OCI-M1 (cell line): ENCODE measurements around the gene PKP4.

Experiments
- DNase-seq: peaks from one replicate; lab custom pipeline; 2025; lab: John Stamatoyannopoulos, UW

The PKP4 gene

GRCh38 chr2:158716121-158716791, 259.5 kb downstream of the PKP4 start:
- DNase-seq: no peak

DNA sequence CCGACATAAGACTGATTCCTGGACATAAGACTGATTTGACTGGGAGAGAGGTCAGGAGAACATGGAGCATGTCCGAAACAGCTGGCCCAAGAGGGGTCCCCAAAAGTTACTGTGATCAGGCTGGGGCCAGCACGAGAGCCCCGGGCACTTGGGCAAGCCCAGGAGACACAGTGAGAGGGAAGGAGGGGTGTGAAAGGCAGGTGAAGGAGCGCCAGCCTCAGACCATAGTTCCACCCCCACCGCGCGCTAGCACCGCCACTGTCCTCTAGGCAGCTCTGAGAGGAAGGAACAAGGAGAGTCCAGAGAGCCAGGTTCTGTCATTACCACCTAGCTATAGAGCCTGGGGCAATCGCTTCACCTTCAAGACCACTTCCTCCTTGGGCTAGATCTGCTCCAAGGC, 260.2 kb downstream of the PKP4 start:
- DNase-seq: no peak

DNA sequence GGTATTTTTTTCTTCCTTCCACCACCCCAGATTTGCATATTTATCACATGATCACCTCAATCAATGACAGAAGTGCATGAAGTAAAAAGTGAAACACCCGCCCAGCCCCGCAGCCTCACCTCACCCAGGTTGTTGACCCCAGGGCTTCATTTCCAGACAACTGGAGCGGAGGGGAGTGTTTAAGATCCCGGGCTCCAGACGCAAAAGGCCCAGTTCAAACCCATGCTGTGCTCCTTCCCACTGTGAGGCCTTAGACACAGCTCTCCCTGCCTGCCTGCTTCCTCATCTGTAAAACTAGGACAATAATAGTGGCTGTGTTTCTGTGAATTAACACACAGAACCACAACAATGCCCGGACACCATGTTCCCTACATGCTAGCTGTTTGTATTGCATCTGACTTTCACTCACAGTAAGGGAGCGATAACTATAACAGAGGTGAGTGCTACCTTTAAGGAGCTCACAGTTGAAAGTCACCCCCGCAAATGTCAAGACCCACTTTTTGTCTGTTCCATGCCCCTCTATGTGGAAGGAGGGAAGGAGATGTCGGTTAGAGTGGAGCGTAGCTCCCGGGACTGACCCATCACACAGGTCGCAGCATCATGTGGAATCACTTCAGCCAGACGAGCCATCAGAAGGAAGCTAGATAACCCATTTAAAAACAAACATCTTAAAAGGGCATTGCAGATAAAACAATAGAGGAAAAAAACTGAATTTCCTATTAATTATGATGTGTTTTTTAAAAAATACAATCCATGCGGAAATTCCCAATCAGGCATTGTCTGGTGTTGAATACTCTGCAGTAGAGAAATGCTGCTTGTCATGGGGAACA, 260.8 kb downstream of the PKP4 start:
- no peak for DNase-seq

DNA sequence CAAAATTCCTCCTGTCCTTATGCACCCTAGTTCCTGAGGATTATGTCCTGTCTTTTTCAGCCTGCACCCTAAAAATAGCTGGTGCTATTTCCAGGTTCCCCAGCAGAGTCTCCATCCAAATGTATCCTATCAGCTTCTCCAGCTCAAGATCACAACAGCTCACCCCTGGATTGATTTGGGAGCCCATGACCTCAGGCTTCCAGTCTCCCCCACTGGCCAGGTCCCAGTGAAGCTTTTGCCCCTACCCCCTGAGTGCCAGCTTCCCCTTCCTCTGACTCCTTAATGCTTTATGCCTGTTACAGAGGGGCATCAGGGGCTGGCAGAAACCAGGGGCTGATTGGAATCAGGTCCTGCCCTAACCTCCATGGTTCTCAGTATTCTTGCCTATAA, 261.4 kb downstream of the PKP4 start:
- DNase-seq: no peak

DNA sequence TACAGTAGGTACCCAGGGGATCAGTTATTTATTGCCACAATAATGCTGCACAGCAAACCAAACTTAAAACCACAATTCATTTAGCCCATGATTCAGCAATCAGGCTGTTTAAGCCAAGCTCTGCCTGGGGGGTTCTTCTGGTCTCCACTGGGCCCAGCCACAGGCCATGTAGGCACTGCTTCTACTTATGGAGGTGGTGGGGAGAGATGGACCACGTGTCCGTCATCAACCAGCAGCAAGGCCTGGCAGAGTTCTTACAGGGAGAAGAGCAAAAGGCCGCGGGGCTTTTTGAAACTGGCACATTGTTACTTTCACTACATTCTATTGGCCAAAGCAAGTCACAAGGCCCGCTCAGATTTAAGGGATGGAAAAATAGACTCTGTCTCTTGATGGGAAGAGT, 262.1 kb downstream of the PKP4 start:
- DNase-seq: no peak

- no peak for DNase-seq
These were observed 262.7 kb downstream of the PKP4 start for GRCh38 chr2:158719403-158719802.

DNA sequence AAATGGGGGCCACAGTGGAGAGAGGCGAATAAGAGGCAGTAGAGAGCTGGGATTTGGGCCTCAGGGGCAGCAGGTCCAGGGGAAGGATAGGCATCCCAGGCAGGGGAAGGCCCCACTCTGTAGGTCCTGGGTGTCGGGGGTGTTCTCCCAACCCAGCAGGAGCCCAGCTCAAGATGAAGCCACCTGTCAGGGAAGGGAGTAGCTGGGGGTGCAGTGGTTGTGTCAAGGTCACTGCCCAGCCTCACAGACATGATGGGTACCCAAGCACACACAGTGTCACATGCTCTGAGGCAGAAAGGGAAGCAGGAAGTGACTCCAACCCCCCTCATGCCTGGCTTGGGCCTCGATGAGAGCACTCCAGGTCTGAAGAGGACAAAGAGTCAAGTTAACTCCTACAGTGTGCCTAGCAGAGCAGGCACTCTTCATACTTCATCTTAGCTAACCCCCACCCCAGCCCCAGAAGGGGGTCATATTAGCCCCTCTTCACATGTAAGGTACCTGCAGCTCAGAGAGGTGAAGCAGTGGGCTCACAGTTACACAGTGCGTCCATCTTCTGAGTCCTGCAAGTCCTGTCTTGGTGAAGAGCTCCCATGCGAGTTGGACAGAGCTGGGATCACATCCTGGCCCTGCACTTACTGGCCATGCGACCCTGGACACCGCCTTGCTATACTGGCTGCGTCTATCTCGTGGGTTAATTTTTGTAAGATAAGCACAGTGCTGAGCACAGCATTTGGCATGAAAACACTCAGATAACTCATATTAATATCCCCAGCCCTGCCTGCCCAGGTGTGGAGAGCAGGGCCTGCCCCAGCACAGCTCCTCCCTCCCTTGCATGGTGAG, 265.7 kb downstream of the PKP4 start:
- DNase-seq: no peak

- DNase-seq: no peak
These were observed 266.6 kb downstream of the PKP4 start for GRCh38 chr2:158723181-158723838.

- DNase-seq: peak; percentile 52
These were observed 267.4 kb downstream of the PKP4 start for GRCh38 chr2:158723921-158724802.

GRCh38 chr2:158724803-158725381, 268.1 kb downstream of the PKP4 start:
- no peak for DNase-seq

DNA sequence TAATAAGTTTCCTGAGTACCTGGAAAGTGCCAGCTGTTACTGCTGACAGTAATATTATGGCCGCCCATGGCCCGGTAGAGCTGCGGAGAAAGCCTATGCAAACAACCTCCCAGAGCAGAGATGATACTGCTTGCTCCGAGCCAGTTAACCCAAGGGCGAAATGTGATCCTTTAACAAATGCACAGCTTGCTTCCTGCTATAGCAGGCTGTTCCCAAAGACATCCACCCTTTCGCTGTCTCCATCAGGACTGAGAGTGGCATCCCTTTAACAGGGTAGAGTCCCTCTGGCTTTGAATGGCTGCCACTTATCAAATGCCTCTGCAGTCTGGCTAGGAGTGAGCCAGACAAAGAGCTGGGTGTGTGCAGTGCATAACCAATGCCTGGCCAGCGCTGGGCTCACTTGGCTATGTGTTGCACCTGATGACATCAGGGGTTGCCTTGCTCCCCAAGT, 268.7 kb downstream of the PKP4 start:
- no peak for DNase-seq

DNA sequence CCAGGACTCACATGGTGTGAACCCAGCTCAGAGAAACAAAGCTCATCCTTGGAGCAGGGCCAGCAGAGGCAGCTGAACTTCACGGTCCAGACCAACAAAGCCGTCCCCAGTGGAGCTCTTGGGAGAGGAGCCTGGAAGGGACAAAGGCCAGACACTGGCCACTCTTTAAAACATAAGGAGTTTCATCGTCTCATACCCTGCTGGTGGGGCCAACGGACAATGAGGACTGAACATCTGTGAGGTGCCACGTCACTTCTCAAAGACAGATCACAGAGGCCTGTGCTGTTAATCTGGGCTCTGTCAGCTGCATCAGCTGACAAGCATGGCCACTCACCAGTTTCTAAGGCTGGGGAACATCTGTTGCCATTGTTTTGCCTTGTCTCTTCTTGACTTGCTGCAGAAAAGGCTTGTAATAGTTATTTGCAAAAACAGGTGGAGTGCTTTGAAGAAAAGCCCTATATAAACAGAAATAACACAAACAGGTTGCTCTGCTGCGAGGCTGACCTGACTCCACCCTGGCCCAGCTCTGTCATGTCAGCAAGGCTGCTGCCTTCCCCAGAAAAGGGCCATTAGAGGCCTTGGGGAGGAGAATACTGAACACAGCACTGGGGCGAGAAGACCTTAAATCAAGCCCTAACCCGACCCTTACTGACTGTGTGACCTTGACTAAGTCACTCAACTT, 270.3 kb downstream of the PKP4 start:
- DNase-seq: peak; percentile 31

- no peak for DNase-seq
These were observed 271.7 kb downstream of the PKP4 start for GRCh38 chr2:158728422-158728821.

GRCh38 chr2:158729451-158729850, 272.7 kb downstream of the PKP4 start:
- DNase-seq: no peak

GRCh38 chr2:158729873-158730620, 273.3 kb downstream of the PKP4 start:
- peak; percentile 63 for DNase-seq

DNA sequence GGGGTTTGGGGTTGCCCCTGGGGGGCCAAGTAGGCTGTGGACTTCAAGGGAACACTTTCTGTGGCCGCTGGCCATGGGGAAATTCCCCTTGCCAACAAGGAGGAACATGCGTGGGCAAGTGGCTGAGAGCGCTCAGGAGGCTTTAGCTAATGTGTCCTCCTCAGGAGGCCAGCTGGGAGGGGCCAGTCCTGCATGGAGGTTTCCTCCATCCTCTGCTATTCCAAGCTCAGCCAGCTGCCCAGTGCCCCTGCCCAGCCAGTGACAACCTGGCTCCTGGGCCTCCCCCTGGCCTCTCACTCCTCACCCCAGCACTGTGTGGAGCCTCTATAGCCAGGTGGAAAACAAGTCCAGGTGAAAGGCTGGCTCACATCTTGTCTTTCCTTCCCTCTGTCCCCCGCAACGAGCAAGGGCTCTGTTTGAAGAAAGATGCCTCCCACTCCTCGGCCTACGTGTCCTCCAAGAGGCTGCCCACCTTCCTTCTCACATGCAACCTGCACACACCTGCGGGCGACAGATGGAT, 273.9 kb downstream of the PKP4 start:
- no peak for DNase-seq

DNA sequence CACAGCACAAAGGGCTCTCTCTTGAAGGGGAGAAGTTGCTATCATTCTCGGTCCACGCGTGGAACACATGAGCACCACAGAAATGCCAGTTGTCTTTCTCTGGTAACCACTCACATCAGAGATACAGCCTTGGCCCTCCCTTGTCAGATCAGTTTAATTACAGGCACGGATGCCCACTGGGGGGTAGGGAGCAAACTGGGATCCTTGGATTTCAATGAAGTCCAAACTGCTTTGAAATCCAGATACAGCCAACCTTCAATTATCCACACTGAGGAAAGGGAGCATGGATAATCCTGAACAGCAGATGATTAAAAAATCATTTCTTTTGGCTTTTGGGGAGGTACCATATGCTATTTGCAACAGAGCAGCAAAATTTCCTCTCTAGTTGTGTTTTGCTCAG, 274.6 kb downstream of the PKP4 start:
- DNase-seq: no peak
